ENCODE measurements around the gene VEGFA.

The VEGFA gene

DNA sequence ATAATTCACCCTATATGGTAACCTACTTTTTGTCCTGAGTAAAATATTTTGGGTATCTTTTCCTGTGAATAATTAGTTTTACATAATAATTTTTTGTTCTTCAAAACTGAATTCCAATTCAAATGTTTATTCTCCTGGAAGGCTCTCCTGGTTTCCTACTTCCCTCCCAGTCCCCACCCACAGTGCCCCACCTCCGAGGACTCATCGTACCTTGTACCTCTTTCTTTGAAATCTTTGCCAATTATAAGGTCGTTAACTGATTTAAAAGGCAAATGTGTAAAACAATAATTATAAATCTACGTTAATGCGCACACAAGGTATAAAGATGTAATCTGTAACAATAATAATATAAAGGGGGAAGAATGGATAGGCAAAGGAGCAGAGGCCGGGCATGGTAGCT is 40.5 kb upstream of the VEGFA start:
- TF ChIP-seq FOXP2 (optimal IDR thresholded peaks at IDR 0.05; ENCODE audit: borderline replicate concordance, extremely low read depth, extremely low read length, insufficient read depth), result no peak
- no peak for TF ChIP-seq SIN3A (IDR thresholded peaks at IDR 0.05; ENCODE audit: borderline replicate concordance, insufficient read depth, low read length)
- no peak for TF ChIP-seq POLR2AphosphoS5 (IDR thresholded peaks at IDR 0.05; ENCODE audit: low read depth, low read length)
- TF ChIP-seq, protein P1, sequence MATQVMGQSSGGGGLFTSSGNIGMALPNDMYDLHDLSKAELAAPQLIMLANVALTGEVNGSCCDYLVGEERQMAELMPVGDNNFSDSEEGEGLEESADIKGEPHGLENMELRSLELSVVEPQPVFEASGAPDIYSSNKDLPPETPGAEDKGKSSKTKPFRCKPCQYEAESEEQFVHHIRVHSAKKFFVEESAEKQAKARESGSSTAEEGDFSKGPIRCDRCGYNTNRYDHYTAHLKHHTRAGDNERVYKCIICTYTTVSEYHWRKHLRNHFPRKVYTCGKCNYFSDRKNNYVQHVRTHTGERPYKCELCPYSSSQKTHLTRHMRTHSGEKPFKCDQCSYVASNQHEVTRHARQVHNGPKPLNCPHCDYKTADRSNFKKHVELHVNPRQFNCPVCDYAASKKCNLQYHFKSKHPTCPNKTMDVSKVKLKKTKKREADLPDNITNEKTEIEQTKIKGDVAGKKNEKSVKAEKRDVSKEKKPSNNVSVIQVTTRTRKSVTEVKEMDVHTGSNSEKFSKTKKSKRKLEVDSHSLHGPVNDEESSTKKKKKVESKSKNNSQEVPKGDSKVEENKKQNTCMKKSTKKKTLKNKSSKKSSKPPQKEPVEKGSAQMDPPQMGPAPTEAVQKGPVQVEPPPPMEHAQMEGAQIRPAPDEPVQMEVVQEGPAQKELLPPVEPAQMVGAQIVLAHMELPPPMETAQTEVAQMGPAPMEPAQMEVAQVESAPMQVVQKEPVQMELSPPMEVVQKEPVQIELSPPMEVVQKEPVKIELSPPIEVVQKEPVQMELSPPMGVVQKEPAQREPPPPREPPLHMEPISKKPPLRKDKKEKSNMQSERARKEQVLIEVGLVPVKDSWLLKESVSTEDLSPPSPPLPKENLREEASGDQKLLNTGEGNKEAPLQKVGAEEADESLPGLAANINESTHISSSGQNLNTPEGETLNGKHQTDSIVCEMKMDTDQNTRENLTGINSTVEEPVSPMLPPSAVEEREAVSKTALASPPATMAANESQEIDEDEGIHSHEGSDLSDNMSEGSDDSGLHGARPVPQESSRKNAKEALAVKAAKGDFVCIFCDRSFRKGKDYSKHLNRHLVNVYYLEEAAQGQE (IDR thresholded peaks at IDR 0.05; ENCODE audit: insufficient read depth in 1 of 2, low read depth in 2 of 2, low read length in 2 of 2), result no peak
- no peak for TF ChIP-seq TAF1 (IDR thresholded peaks at IDR 0.05; ENCODE audit: borderline replicate concordance, insufficient read depth, low read length)

DNA sequence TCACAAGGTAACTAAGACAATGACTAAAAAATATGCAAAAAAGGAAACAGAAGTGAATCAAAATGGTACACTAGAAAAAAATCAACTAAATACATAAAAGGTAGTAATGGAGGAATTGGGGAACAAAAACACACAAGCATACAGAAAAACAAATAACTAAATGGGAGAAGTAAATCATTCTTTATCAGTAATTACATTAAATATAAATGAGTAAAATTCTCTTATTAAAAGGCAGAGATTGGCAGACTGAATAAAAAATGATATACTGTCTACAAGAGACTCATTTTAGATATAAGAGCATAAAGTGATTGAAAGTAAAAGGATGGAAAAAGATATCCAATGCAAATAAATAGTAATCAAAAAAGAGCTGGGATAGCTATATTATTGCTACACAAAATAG is 39.4 kb upstream of the VEGFA start:
- TF ChIP-seq POLR2AphosphoS5 (IDR thresholded peaks at IDR 0.05; ENCODE audit: low read depth, low read length) (no peak), FOXP2 (optimal IDR thresholded peaks at IDR 0.05; ENCODE audit: borderline replicate concordance, extremely low read depth, extremely low read length, insufficient read depth) (no peak)

GRCh38 chr6:43733471-43734293 is 36.3 kb upstream of the VEGFA start:
- no peak for TF ChIP-seq POLR2AphosphoS5 (IDR thresholded peaks at IDR 0.05; ENCODE audit: low read depth, low read length)
- no peak for TF ChIP-seq SIN3A (IDR thresholded peaks at IDR 0.05; ENCODE audit: borderline replicate concordance, insufficient read depth, low read length)
- TF ChIP-seq TAF1 (IDR thresholded peaks at IDR 0.05; ENCODE audit: borderline replicate concordance, insufficient read depth, low read length), result no peak

GRCh38 chr6:43734294-43734665 is 35.7 kb upstream of the VEGFA start:
- no peak for TF ChIP-seq SIN3A (IDR thresholded peaks at IDR 0.05; ENCODE audit: borderline replicate concordance, insufficient read depth, low read length)
- TF ChIP-seq TAF1 (IDR thresholded peaks at IDR 0.05; ENCODE audit: borderline replicate concordance, insufficient read depth, low read length), result no peak
- no peak for TF ChIP-seq POLR2AphosphoS5 (IDR thresholded peaks at IDR 0.05; ENCODE audit: low read depth, low read length)
- TF ChIP-seq, protein P1 (IDR thresholded peaks at IDR 0.05; ENCODE audit: insufficient read depth in 1 of 2, low read depth in 2 of 2, low read length in 2 of 2), result no peak
- TF ChIP-seq FOXP2 (optimal IDR thresholded peaks at IDR 0.05; ENCODE audit: borderline replicate concordance, extremely low read depth, extremely low read length, insufficient read depth), result no peak

DNA sequence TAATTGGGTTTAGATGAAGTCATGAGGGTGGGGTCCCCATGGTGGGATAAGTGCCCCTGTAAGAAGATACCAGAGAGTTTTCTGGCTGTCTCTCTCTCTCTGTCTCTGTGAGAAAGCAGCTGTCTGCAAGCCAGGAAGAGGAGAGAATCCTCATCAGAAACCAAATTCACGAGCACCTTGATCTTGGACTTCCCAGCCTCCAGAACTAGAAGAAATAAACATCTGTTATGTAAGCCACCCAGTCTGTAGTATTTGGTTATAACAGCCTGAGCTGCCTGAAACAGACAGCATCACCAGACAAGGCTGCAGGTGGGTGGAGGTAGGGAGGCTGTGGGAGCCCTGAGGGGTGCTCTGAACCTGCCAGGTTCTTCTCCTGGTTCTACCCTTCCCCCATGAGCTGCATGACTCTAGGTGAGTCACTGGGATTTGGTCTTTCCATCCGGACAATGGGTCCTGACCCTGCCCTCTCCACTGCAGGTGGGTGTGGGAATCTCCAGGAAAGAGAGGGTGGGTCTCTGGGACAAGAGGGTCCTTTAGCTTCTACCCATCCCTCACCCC is 34.3 kb upstream of the VEGFA start:
- TF ChIP-seq POLR2AphosphoS5 (IDR thresholded peaks at IDR 0.05; ENCODE audit: low read depth, low read length) (no peak), TAF1 (IDR thresholded peaks at IDR 0.05; ENCODE audit: borderline replicate concordance, insufficient read depth, low read length) (no peak), SIN3A (IDR thresholded peaks at IDR 0.05; ENCODE audit: borderline replicate concordance, insufficient read depth, low read length) (no peak), FOXP2 (optimal IDR thresholded peaks at IDR 0.05; ENCODE audit: borderline replicate concordance, extremely low read depth, extremely low read length, insufficient read depth) (no peak)
- TF ChIP-seq, protein P1 (IDR thresholded peaks at IDR 0.05; ENCODE audit: insufficient read depth in 1 of 2, low read depth in 2 of 2, low read length in 2 of 2), result no peak

DNA sequence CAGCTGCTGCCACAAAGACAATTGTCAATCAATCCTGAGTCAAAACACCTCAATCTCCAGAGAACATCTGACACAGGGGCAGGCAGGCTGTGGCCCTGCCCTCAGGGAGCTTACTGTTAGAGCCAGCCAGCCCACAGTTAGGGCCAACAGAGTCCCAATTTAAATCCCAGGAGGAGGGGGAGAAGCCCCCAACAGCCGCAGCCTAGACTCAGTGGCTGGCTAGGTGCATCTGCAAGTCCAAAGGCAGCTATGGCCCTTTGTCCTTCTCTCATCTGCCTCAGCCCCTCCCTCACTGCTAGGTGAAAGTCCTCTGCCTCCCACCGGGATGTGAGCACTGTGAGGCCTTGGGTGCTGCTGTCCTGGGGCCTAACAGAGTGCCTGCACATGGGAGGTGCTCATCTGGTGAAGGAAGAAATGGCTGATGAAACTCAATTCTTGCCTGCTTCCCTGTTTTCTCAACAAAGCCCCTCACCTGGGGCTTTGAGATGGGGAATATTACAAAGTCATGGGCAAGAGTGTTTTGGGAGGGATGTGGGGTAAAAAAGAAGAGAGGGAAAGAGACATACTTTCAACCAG is 33.7 kb upstream of the VEGFA start:
- TF ChIP-seq POLR2AphosphoS5 (IDR thresholded peaks at IDR 0.05; ENCODE audit: low read depth, low read length), result no peak

Data from PFSK-1 (cell line).